HAP-1 (cell line): ENCODE results near the gene NKPD1.

Experiments
- DNase-seq, 2 experiments: peaks; one replicate each; pipeline ENCODE4 v3.0.0-alpha.2; 2016 to 2020; ENCODE audit warnings: low spot score in 2 of 2
- H3K27me3 ChIP-seq: fragments of 250-450 bp; sonication (Bioruptor Pico); 2 replicates; pipeline ENCODE4 v1.5.1; 2020; ENCODE audit warnings: low read depth, mild to moderate bottlenecking, moderate library complexity
- H3K36me3 ChIP-seq: fragments of 250-450 bp; sonication (Bioruptor Pico); replicated peaks from 2 replicates; pipeline ENCODE4 v1.5.1; 2020; ENCODE audit warnings: mild to moderate bottlenecking
- H3K4me1 ChIP-seq: fragments of 250-450 bp; sonication (Bioruptor Pico); 2 replicates; pipeline ENCODE4 v1.5.1; 2020; ENCODE audit warnings: mild to moderate bottlenecking
- H3K4me3 ChIP-seq: fragments of 250-450 bp; sonication (Bioruptor Pico); 2 replicates; pipeline ENCODE4 v1.5.1; 2020; ENCODE audit warnings: mild to moderate bottlenecking, moderate library complexity
- H3K9me3 ChIP-seq: fragments of 250-450 bp; sonication (Bioruptor Pico); 2 replicates; pipeline ENCODE4 v1.5.1; 2020; ENCODE audit warnings: mild to moderate bottlenecking, moderate library complexity
- in situ Hi-C: fragments of 300-500 bp; cut with MboI; formaldehyde crosslinking; loops from 3 replicates; pipeline ENCODE4 v1.14.3; 2020; ENCODE audit warnings: low sequenced_read_pairs, inconsistent platforms, mixed read lengths

NKPD1 gene

DNA sequence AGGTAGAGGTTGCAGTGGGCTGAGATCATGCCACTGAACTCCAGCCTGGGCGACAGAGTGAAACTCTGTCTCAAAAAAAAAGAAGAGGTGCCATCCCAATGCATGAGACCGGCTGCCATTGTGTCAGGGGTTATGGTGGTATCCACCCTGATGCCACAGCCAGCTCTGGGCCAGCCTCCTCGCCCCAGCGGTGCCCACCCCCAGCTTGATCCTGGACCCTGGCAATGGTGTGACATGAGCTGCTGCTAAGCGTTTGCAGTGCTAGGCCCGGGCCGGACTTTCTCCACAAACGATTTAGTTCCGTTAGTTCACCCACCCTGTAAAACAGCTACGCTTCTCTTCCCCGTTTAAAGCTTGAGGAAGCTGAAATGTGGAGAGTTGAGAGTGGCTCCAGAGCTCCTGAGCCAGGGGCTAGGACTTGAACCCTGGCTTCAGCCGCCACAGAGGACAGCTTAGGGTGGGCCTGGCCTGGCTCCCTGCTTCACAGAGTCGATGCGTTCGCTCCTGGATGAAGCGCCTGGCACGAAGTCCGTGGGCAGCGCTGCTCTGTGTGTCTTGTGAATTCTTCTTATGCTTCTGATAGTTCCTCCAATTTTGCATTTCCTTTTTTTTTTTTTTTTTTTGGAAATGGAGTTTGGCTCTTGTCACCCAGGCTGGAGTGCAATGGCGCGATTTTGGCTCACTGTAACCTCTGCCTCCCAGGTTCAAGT lies 25.5 kb downstream of the NKPD1 start:
- no peak for DNase-seq
- H3K9me3 ChIP-seq, result no peaks in the 10 kb centered on the region
- in situ Hi-C loops, result no loop called here
- H3K4me3 ChIP-seq, result no peak overlapping the region
- no peaks in the 10 kb centered on the region for H3K27me3 ChIP-seq
- H3K36me3 ChIP-seq, result no peaks in the 10 kb centered on the region
- no peaks in the 10 kb centered on the region for H3K4me1 ChIP-seq

DNA sequence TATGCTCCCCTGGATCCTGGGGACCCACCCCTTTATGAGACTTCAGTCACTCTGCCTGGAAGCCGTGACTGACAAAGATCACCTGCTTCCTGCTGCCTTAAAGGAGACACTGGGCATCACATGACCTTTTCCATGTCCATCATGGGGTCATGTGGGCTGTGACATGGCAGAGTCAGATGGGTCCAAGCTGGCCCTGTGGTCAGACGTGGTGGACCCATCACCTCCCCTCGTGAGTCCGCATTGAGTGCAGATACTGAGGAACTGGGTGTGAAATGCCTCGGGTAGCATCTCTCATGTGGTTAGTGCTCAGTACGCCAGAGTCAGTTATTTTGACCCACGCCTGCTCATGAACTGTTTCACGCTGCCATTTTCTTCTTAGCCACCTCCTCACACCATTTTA lies 27.1 kb downstream of the NKPD1 start:
- Histone ChIP-seq H3K36me3 (no peaks in the 10 kb centered on the region), H3K4me1 (no peaks in the 10 kb centered on the region), H3K27me3 (no peaks in the 10 kb centered on the region), H3K9me3 (no peaks in the 10 kb centered on the region), H3K4me3 (no peak overlapping the region)
- DNase-seq, result no peak
- in situ Hi-C loops, result no loop called here

DNA sequence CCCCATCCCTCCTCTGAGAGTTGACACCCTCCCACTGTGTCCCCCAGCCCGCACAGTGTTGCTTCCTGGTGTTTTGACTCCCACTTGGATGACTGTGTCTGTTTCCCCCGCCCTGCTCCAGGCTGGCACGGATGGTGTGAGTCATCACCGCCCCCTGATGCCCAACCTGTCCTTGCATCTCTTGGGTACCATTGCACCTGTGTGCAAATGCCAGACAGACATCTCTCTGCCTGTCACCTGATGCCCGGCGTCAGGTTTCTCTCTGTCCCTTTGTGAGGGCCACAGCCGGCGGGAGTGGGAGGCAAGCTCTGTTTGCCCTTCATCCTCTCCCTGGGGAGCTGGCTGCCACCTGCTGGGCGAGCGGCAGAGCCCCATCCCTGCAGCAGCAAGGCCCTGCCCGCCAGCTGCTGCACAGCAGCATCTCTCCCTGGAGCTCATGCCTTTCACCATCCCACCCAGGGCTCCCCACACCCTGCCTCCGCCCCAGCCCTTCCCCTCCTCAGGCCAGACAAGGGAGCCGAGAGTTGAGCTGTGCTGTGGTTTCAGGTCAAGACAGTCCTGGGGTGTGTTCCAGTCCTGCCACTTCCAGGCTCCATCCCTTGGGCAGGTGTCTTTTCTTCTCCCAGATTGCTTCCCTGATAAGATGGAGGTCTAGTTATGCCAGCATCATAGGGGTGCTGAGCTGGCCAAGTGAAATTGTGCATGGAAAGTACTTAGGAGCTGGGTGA lies 29.7 kb downstream of the NKPD1 start:
- in situ Hi-C loops, result no loop called here
- Histone ChIP-seq H3K9me3 (no peaks in the 10 kb centered on the region), H3K27me3 (no peaks in the 10 kb centered on the region), H3K4me3 (no peak overlapping the region), H3K36me3 (no peaks in the 10 kb centered on the region), H3K4me1 (no peaks in the 10 kb centered on the region)
- peak in 1 of 2 experiments; percentile 41 for DNase-seq

DNA sequence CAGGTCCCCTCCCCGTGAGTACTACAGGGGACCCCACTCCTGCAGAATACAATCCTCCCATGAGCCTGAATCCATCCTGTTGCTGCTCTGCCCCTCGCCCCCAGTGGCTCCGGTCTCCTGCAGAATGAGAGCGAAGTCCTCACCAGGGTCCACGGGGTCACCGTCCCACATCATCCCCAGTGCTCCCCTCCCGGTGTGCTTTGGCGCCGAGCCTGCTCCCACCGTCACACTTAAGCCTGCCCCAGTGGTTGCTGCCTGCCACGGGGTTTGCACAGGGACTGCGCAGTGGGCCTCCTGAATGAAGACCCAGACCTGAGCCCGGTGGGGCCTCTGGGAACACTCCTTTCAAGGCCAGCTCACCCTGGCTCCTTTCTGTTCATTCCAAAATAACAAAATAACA lies 30.5 kb downstream of the NKPD1 start:
- H3K27me3 ChIP-seq, result no peaks in the 10 kb centered on the region
- in situ Hi-C loops, result no loop called here

DNA sequence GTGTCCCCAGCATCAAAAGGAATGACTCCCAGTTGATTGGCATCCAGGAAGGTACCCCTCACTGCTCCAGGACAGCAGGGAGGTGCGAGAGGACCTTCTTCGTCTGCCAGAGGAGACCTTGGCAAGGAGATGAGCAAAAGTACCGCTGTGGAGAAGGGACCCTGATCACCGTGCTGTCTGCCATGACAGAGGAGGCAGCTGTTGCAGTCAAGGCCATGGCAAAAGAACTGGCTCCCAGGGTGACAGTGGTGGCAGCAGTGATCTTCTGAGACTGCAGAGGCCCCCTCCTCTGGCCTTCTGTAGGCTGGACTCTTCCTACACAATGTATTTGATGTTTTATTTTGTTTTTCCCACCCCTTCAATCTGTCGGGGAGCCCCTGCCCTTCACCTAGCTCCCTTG lies 32.0 kb downstream of the NKPD1 start:
- Histone ChIP-seq H3K9me3 (no peaks in the 10 kb centered on the region), H3K36me3 (no peaks in the 10 kb centered on the region), H3K4me1 (peaks cover under 1% of the 10 kb centered on the region; the same call in 1 of the 2 replicates), H3K4me3 (no peak overlapping the region), H3K27me3 (no peaks in the 10 kb centered on the region)
- in situ Hi-C loops, result no loop called here
- DNase-seq, result no peak

More for the DNA sequence above, 30.5 kb downstream of the NKPD1 start:
- Histone ChIP-seq H3K4me3 (no peak overlapping the region), H3K4me1 (no peaks in the 10 kb centered on the region), H3K9me3 (no peaks in the 10 kb centered on the region), H3K36me3 (no peaks in the 10 kb centered on the region)
- DNase-seq, result no peak

DNA sequence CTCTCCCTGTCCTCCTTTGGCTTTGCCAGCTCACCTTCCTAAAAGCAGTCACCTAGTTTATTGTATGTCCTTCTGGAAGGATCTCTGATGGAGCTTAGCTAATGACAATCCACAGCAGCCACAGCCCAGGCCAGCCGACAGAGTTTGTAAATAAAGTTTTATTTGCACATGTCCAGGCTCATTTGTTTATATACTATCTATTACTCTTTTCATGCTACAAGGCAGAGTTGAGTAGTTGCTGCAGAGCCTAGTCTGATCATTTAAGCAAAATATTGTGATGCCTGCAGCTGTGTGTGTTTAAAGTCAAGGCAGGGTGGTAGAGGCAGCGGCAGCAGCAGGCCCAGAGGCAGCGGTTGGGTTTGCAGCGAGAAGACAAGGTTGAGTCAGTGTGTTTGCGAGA lies 32.6 kb downstream of the NKPD1 start:
- Histone ChIP-seq H3K4me3 (no peak overlapping the region), H3K9me3 (no peaks in the 10 kb centered on the region), H3K27me3 (no peaks in the 10 kb centered on the region), H3K4me1 (peaks cover 5% of the 10 kb centered on the region), H3K36me3 (no peaks in the 10 kb centered on the region)
- DNase-seq, result no peak
- in situ Hi-C loops, result no loop called here

DNA sequence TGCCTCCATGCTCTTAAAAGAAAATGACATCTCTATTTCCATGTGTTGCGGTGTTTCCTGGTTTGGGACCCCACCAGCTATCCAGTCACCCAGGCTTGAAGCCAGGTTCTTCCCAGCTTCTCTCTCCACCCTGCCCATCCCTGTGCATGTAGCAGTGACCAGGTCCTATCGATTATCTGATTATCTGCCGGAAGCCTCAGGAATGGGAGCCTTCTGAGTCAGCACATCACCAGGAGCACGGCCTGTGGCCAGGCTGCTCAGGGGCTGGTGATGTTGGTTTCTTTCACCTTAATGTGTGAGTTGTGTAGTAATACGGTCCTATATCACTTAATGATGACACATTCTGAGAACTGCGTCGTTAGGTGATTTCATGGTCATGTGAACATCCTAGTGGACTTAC lies 34.1 kb downstream of the NKPD1 start:
- Histone ChIP-seq H3K4me1 (peaks cover 6% of the 10 kb centered on the region), H3K27me3 (no peaks in the 10 kb centered on the region), H3K4me3 (no peak overlapping the region), H3K36me3 (no peaks in the 10 kb centered on the region), H3K9me3 (no peaks in the 10 kb centered on the region)
- DNase-seq, result no peak
- in situ Hi-C loops, result no loop called here

DNA sequence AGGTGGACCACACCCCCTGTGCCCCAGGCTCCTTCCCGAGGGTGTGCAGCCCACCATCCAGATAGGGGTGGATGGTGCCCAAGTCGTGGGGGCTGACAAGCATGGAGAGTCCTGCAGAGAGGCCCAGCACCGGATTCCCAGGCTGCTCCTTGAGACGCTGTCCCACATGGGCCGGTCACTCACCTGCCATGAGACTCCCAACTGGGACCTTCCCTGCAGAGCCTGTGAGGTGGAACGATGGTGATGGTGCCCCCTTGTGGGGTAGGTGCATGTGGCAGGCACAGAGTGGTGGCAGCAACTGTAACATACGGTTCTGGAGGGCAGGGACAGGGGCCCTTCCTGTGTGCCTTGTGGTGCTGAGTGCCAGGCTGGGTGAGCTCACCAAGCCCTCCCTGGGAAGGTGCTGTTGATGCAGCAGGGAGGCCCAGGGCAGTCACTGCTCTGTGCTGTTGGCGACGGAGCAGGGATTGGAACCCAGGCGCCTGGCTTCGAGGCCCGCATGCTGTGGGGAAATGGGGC lies 34.7 kb downstream of the NKPD1 start:
- Histone ChIP-seq H3K36me3 (no peaks in the 10 kb centered on the region), H3K4me3 (no peak overlapping the region), H3K9me3 (no peaks in the 10 kb centered on the region), H3K27me3 (no peaks in the 10 kb centered on the region), H3K4me1 (peaks cover 6% of the 10 kb centered on the region)
- in situ Hi-C loops, result no loop called here
- peak; percentile 45 to 84 for DNase-seq

DNA sequence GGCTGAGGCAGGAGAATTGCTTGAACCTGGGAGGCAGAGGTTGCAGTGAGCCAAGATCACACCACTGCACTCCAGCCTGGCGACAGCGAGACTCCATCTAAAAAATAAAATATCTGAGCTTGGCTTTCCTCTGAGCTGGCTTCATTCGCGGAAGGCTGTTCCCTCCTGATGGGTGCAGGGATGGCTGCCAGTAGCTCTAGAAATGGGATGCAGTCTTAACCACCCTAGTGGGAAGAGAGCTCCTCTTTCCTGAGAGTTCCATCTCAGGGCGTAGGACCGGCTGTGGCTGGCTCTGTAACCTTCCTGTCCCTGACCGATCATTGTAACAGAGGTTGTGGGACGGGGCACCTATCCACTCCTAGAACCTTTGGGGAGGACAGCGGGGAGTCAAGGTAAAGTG lies 35.4 kb downstream of the NKPD1 start:
- Histone ChIP-seq H3K4me1 (peaks cover 6% of the 10 kb centered on the region), H3K27me3 (no peaks in the 10 kb centered on the region), H3K4me3 (no peak overlapping the region), H3K36me3 (no peaks in the 10 kb centered on the region), H3K9me3 (no peaks in the 10 kb centered on the region)
- DNase-seq, result no peak
- in situ Hi-C loops, result no loop called here

DNA sequence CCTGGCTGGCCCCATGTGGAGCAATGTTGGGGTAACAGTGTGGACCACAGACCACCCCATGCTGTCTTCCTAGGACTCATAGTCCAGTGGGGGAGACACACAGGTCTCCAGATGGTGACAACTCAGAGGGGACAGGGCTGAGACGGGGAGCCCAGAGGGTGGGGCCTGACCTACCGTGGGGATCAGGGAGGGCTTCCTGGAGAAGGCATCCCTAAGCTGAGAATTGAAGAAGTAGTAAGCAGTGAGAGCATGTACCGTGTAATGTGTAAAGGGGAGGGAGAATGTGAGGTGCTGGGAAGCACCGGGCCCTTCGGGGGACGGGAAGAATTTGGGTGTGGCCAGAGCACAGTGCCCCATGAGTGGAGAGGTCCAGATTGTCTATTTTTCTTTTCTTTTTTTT lies 36.8 kb downstream of the NKPD1 start:
- in situ Hi-C loops, result no loop called here
- Histone ChIP-seq H3K4me3 (no peak overlapping the region), H3K9me3 (no peaks in the 10 kb centered on the region), H3K4me1 (peaks cover 6% of the 10 kb centered on the region), H3K36me3 (no peaks in the 10 kb centered on the region), H3K27me3 (no peaks in the 10 kb centered on the region)
- no peak for DNase-seq

DNA sequence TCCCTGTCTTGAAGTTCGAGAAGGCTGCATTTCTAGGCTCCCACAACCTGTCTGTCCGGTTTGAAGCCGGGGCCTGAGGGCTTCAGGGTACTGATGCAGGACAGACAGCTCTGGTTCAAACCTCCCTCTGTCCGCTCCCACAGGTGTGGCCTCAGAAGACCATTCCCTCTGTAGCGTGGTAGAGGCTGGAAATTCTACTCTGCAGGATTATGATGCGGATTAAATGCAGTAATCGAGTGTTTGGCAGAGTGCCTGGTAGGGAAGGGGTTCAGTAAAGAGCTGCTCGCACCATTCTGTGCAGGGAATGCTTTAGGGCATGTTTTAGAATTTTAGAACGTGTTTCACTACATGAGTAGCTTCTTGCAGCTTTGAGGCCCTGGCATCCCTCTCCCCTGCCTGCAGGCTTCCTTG lies 37.3 kb downstream of the NKPD1 start:
- DNase-seq, result peak; percentile 40 to 78
- no peaks in the 10 kb centered on the region for H3K27me3 ChIP-seq
- H3K4me1 ChIP-seq, result peaks cover 6% of the 10 kb centered on the region
- H3K4me3 ChIP-seq, result no peak overlapping the region
- H3K9me3 ChIP-seq, result no peaks in the 10 kb centered on the region
- in situ Hi-C loops, result no loop called here
- H3K36me3 ChIP-seq, result no peaks in the 10 kb centered on the region

DNA sequence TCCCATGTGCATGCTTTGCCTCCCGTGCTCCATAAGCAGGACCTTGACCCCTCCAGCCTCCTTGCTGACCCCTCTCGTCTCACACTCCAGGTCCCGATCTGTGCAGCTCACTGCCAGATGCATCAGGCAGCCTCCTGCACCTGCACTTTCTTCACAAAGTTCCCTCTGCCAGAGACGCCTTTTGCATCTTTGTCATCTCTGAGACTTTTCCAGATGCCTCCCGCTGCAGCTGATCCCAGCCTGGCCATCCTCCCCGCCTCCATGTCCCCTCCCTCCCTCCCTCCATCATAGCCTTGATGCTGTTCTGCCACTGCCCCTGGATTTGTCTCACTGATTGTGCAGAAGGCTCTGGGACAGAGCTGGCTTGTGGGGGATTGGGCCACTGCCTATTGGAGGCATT lies 38.0 kb downstream of the NKPD1 start:
- no peaks in the 10 kb centered on the region for H3K27me3 ChIP-seq
- no peaks in the 10 kb centered on the region for H3K9me3 ChIP-seq
- in situ Hi-C loops, result no loop called here
- H3K4me1 ChIP-seq, result peaks cover 6% of the 10 kb centered on the region
- no peaks in the 10 kb centered on the region for H3K36me3 ChIP-seq
- no peak overlapping the region for H3K4me3 ChIP-seq
- DNase-seq, result no peak

DNA sequence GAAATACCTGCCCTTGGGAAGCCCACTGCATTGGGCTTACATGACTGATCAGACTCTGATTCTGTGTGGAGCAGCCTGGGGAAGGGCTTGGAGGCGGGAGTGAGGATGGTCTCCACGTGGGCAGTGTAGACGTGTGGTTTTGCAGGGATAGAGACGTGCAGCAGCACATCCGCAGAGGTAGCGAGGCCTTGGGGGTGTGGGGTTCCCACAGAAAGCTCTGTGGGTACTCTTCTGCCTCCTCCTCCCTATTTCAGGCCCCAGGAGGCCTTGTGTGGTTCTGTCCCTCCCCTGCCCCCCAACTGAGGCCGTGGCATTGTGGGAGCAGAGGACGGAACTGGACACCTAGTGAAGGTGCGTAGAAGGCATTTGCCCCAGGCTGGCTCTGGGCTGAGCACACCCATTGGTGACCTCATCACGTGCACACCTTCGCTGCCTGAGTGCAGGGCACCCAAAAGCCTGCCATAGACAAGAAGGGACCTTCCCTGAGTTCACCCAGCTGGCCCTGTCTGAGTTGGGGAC lies 38.9 kb downstream of the NKPD1 start:
- H3K9me3 ChIP-seq, result no peaks in the 10 kb centered on the region
- in situ Hi-C loops, result no loop called here
- peaks cover 6% of the 10 kb centered on the region for H3K4me1 ChIP-seq
- H3K36me3 ChIP-seq, result no peaks in the 10 kb centered on the region
- H3K27me3 ChIP-seq, result no peaks in the 10 kb centered on the region
- no peak overlapping the region for H3K4me3 ChIP-seq
- DNase-seq, result no peak

DNA sequence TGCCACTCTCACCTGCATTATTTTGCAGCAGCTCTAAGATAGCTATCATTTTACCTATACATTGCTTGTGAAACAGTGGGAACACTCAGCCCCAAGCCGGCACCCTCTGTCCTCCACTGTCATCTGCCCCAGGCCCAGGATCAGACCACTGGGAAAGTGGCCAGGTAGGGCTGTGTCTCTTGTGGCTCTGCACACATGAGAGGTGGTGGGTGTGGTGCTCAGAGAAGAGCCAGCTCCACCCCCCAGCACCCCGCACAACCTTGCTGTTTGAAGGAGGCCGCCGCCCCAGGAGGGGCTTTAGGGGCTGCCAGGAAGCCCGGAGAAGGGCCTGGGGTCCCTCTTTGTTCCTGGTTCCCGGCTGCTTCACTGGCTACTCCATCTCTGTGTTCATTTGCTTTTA lies 41.2 kb downstream of the NKPD1 start:
- Histone ChIP-seq H3K4me3 (no peak overlapping the region), H3K27me3 (no peaks in the 10 kb centered on the region), H3K9me3 (no peaks in the 10 kb centered on the region), H3K4me1 (peaks cover 6% of the 10 kb centered on the region), H3K36me3 (no peaks in the 10 kb centered on the region)
- in situ Hi-C loops, result no loop called here
- DNase-seq, result no peak
